OCI-LY1 (cell line): ENCODE measurements around the gene LTBP2.

Source experiments
- H2AFZ ChIP-seq: fragments of 200-600 bp; sonication (generic), shearing (Covaris generic); 2 replicates; pipeline ENCODE4 v1.6.0; 2014; ENCODE audit warnings: antibody characterized with exemption, mild to moderate bottlenecking, low read length
- H3F3A ChIP-seq: fragments of 200-600 bp; sonication (generic), shearing (Covaris generic); 2 replicates; pipeline ENCODE4 v1.6.0; 2014; ENCODE audit warnings: mild to moderate bottlenecking, antibody characterized with exemption, low read length, moderate library complexity; ENCODE audit not compliant: insufficient read depth
- H3K27ac ChIP-seq: fragments of 200-600 bp; sonication (generic); 2 replicates; pipeline ENCODE4 v1.5.1; 2014; ENCODE audit warnings: low read length, mixed run types, mild to moderate bottlenecking, low read depth; ENCODE audit not compliant: poor library complexity, severe bottlenecking
- H3K27me3 ChIP-seq: fragments of 200-600 bp; sonication (generic); 2 replicates; pipeline ENCODE4 v1.6.0; 2014; ENCODE audit warnings: antibody characterized with exemption, mild to moderate bottlenecking, low read length, moderate library complexity; ENCODE audit not compliant: insufficient read depth
- H3K36me3 ChIP-seq: fragments of 200-600 bp; sonication (generic); 2 replicates; pipeline ENCODE4 v1.6.1; 2014; ENCODE audit warnings: mild to moderate bottlenecking, antibody characterized with exemption, low read length, moderate library complexity, mixed read lengths; ENCODE audit not compliant: insufficient read depth
- H3K4me1 ChIP-seq: fragments of 200-600 bp; sonication (generic); 2 replicates; pipeline ENCODE4 v1.5.1; 2014; ENCODE audit warnings: mild to moderate bottlenecking, low read length, moderate library complexity; ENCODE audit not compliant: insufficient read depth, severe bottlenecking
- H3K4me2 ChIP-seq: fragments of 200-600 bp; sonication (generic), shearing (Covaris generic); 2 replicates; pipeline ENCODE4 v1.6.1; 2014; ENCODE audit warnings: low read length
- H3K4me3 ChIP-seq: fragments of 200-600 bp; sonication (generic); 2 replicates; pipeline ENCODE4 v1.5.1; 2014; ENCODE audit warnings: low read length, low read depth, mild to moderate bottlenecking, mixed read lengths; ENCODE audit not compliant: poor library complexity, severe bottlenecking
- H3K79me2 ChIP-seq: fragments of 200-600 bp; shearing (Covaris generic); 2 replicates; pipeline ENCODE4 v1.6.1; 2016; ENCODE audit warnings: mixed run types, low read length, mixed read lengths; ENCODE audit not compliant: insufficient read depth
- H3K9ac ChIP-seq: fragments of 200-600 bp; sonication (generic), shearing (Covaris generic); 2 replicates; pipeline ENCODE4 v1.6.1; 2014; ENCODE audit warnings: mild to moderate bottlenecking, low read length, mixed read lengths
- H3K9me2 ChIP-seq: fragments of 200-600 bp; sonication (generic), shearing (Covaris generic); 2 replicates; pipeline ENCODE4 v1.6.1; 2014; ENCODE audit warnings: low read depth, mild to moderate bottlenecking, low read length, mixed read lengths
- H3K9me3 ChIP-seq: fragments of 200-600 bp; shearing (Covaris generic); 2 replicates; pipeline ENCODE4 v1.6.1; 2014; ENCODE audit warnings: low read length, mixed read lengths
- H4K20me1 ChIP-seq: fragments of 200-600 bp; sonication (generic), shearing (Covaris generic); 2 replicates; pipeline ENCODE4 v1.6.0; 2016; ENCODE audit warnings: mild to moderate bottlenecking, low read length; ENCODE audit not compliant: insufficient read depth
- EZH2 ChIP-seq: fragments of 200-600 bp; sonication (generic), shearing (Covaris generic); IDR thresholded peaks from 2 replicates; pipeline ENCODE4 v1.8.0; 2017; ENCODE audit warnings: borderline replicate concordance, mixed run types, mild to moderate bottlenecking, antibody characterized with exemption, low read length, moderate library complexity, mixed read lengths
- TF ChIP-seq, protein P1 (sequence below): fragments of 200-600 bp; sonication (generic), shearing (Covaris generic); IDR thresholded peaks from 2 replicates; pipeline ENCODE4 v1.5.1; 2017; ENCODE audit warnings: mild to moderate bottlenecking, antibody characterized with exemption, low read length, moderate library complexity, mixed read lengths

The LTBP2 gene

DNA sequence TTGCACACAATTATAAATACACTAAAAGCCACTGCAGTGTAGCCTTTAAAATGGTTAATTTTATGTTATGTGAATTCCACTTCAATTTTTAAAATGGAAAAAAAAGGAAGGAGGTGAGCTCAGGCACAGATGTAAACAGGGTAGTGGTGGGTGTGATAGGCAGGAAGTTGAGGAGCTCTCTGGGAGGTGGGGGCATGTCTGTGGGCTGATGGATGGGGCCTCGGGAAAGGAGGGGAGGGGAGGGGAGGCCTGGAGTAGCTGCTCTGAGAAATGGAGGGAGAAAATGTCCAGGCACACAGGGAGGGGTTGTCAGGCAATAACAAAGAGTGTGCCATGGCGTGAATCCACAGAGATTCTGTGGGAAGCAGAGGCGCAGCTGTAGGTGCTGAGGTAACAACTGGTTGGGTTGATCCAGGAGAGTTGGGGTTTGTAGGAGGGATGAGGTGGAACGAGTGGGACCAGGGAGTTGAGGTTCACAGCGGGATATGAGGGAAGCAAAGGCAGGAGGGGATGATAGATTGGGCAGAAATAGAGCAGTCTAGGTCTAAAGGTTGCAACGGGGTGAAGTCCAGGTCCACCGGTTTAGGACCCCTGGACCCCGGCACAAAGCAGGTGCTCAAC, 57.2 kb downstream of the LTBP2 start:
- Histone ChIP-seq H2AFZ (no peak overlapping the region), H3K4me3 (no peak overlapping the region), H3F3A (no peaks in the 10 kb centered on the region), H3K4me2 (no peak overlapping the region), H3K9me3 (no peaks in the 10 kb centered on the region), H3K27ac (no peak overlapping the region), H4K20me1 (no peaks in the 10 kb centered on the region), H3K4me1 (no peaks in the 10 kb centered on the region), H3K27me3 (no peaks in the 10 kb centered on the region; the same call in 1 of the 2 replicates), H3K9me2 (no peaks in the 10 kb centered on the region), H3K9ac (no peak overlapping the region), H3K36me3 (no peaks in the 10 kb centered on the region), H3K79me2 (no peaks in the 10 kb centered on the region)
- TF ChIP-seq EZH2, result no peak
- TF ChIP-seq, protein P1, sequence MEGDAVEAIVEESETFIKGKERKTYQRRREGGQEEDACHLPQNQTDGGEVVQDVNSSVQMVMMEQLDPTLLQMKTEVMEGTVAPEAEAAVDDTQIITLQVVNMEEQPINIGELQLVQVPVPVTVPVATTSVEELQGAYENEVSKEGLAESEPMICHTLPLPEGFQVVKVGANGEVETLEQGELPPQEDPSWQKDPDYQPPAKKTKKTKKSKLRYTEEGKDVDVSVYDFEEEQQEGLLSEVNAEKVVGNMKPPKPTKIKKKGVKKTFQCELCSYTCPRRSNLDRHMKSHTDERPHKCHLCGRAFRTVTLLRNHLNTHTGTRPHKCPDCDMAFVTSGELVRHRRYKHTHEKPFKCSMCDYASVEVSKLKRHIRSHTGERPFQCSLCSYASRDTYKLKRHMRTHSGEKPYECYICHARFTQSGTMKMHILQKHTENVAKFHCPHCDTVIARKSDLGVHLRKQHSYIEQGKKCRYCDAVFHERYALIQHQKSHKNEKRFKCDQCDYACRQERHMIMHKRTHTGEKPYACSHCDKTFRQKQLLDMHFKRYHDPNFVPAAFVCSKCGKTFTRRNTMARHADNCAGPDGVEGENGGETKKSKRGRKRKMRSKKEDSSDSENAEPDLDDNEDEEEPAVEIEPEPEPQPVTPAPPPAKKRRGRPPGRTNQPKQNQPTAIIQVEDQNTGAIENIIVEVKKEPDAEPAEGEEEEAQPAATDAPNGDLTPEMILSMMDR, result no peak

DNA sequence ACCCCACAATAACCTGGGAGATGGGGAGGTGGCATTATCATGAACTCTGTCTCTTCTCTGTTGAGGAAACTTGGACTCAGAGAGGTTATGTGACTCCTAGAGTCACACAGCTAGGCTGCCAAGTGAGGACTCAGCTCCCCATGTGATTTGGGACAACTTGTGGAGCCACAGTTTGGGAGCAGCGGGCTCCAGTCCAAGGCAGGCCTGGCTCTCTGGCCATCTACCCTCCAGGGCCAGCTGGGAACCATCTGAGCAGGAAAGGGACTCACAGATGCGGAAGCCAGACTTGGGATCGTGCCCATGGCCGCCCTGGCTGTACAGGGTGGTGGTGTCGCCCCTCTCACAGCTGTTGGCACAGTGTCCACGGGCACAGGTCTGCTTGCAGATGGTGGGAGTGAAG, 59.4 kb downstream of the LTBP2 start:
- H3K27me3 ChIP-seq, result no peaks in the 10 kb centered on the region; the same call in 1 of the 2 replicates
- no peak overlapping the region for H3K4me3 ChIP-seq
- H3K79me2 ChIP-seq, result no peaks in the 10 kb centered on the region
- no peak overlapping the region for H2AFZ ChIP-seq
- no peak for TF ChIP-seq EZH2
- TF ChIP-seq, protein P1, result no peak
- no peak overlapping the region for H3K9ac ChIP-seq
- H3F3A ChIP-seq, result no peaks in the 10 kb centered on the region
- H3K4me1 ChIP-seq, result no peaks in the 10 kb centered on the region
- no peak overlapping the region for H3K27ac ChIP-seq
- H3K4me2 ChIP-seq, result no peak overlapping the region
- no peaks in the 10 kb centered on the region for H3K9me2 ChIP-seq
- H4K20me1 ChIP-seq, result no peaks in the 10 kb centered on the region
- no peaks in the 10 kb centered on the region for H3K36me3 ChIP-seq
- H3K9me3 ChIP-seq, result no peaks in the 10 kb centered on the region

DNA sequence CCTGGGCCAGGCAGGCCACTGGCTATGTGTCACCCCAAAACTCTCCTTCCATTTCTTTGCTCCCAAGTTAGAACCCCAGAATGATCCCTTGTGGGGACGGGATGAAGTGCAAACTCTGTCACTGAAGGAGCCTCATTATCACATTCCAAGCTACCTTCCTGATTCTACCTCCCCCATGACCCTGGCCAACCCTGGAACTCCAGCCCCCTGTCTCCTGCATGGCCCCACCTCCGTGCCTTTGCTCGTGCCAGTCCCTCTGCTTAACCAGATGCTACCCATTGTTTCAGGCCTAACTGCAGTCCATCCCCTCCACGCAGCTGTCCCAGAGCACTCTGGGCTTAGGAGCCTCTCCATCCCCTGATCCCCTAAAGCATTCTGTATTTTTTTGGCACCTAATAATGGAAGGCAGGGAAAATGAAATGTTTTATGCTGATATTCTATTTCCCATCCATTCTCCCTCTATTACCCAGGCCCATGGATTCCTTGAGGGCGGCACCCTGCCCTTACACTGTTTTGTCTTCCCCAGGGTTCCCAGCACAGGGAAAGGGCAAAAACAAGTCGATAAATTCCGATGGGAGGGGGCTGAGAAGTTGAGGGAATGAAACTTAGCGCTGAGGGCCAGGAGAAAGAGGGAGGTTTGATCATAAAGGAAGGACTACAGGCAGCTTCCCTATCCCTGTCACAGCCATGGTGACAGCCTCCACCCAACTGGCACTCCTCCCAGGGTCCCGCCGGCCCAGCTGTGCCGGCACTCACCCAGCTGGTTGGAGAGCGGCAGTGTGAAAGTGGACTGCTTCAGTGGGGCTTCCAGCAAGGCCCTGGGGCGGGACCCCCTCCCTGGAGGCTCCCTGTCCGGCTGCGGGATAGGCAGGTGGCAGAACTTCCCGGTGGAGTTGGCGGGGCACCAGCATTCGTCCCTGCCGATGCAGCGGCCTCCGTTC, 60.3 kb downstream of the LTBP2 start:
- no peaks in the 10 kb centered on the region for H3K9me3 ChIP-seq
- H3K36me3 ChIP-seq, result no peaks in the 10 kb centered on the region
- H3K27ac ChIP-seq, result no peak overlapping the region
- no peak overlapping the region for H3K4me3 ChIP-seq
- no peaks in the 10 kb centered on the region for H3F3A ChIP-seq
- no peak overlapping the region for H3K9ac ChIP-seq
- TF ChIP-seq EZH2, result no peak
- TF ChIP-seq, protein P1, result no peak
- no peak overlapping the region for H2AFZ ChIP-seq
- H3K79me2 ChIP-seq, result no peaks in the 10 kb centered on the region
- H3K4me1 ChIP-seq, result no peaks in the 10 kb centered on the region
- H3K27me3 ChIP-seq, result no peaks in the 10 kb centered on the region; the same call in 1 of the 2 replicates
- no peaks in the 10 kb centered on the region for H3K9me2 ChIP-seq
- no peak overlapping the region for H3K4me2 ChIP-seq
- H4K20me1 ChIP-seq, result no peaks in the 10 kb centered on the region
